AG04449 (cell line): Measurements from ENCODE around the gene MVP.
A peak's percentile ranks its signal among the peaks of the same experiment; 100 is the strongest.

ENCODE experiments used
- CTCF ChIA-PET: fragments of 350-600 bp; formaldehyde crosslinking; extraction: SDS; loops from one replicate; lab custom pipeline; 2021; ENCODE audit warnings: antibody characterized with exemption; lab: Yijun Ruan, JAX
- POLR2A ChIA-PET: fragments of 400-600, 350-600 bp; formaldehyde crosslinking; extraction: SDS; loops from one replicate; lab custom pipeline; 2020; ENCODE audit warnings: antibody characterized with exemption, inconsistent platforms; lab: Yijun Ruan, JAX
- DNase-seq: peaks from one replicate; pipeline ENCODE4 v3.0.0-alpha.2; 2010; ENCODE audit warnings: low read depth, low spot score
- H3K4me3 ChIP-seq: 2 replicates; pipeline ENCODE4 v1.5.1; 2011; ENCODE audit warnings: low read depth, mild to moderate bottlenecking, control low read depth, low read length
- CTCF ChIP-seq: IDR thresholded peaks from one replicate; pipeline ENCODE4 v1.5.1; 2011; ENCODE audit warnings: mild to moderate bottlenecking, moderate library complexity, low read length, control low read depth, inconsistent platforms; ENCODE audit not compliant: insufficient read depth; ENCODE audit errors: missing control alignments

Gene MVP

GRCh38 chr16:29805232-29806098, 14.8 kb upstream of the MVP start:
- ChIA-PET CTCF (interaction anchor here (1.6 to 4.0 kb wide), 2 partner anchors 14 to 20 kb away, joined by 4 to 27 read pairs; partner anchors contain the start of gene KIF22), POLR2A (interaction anchor here (1.0 to 3.1 kb wide), 2 partner anchors 11 to 15 kb away, joined by 6 to 25 read pairs; partner anchors contain the start of genes KIF22 and PAGR1)
- DNase-seq: peak; percentile 83
- peak overlapping the region; percentile 86 for H3K4me3 ChIP-seq
- TF ChIP-seq CTCF: no peak

GRCh38 chr16:29806099-29806579, 14.1 kb upstream of the MVP start, which contains the start of gene MAZ:
Gene MAZ (plus strand): TSS chr16:29806529. CDS start chr16:29806702, 173 bp downstream.
- TF ChIP-seq CTCF: no peak
- peak; percentile 52 for DNase-seq
- POLR2A ChIA-PET: interaction anchor here (3.0 to 3.1 kb wide), 2 partner anchors 10 to 14 kb away, joined by 19 to 25 read pairs; partner anchors contain the start of genes MVP and PAGR1
- peak within 1 kb of the TSS; percentile 86 for H3K4me3 ChIP-seq
- CTCF ChIA-PET: interaction anchor here (2.8 to 3.0 kb wide), 2 partner anchors 11 to 43 kb away, joined by 25 to 34 read pairs; partner anchors contain the start of gene PAGR1

- no peak for DNase-seq
- ChIA-PET POLR2A (interaction anchor here (1.9 to 3.1 kb wide), 4 partner anchors 9 to 41 kb away, joined by 5 to 25 read pairs (median 15); partner anchors contain the start of genes MVP and PAGR1), CTCF (interaction anchor here (0.6 to 3.0 kb wide), 14 partner anchors 10 to 234 kb away, joined by 3 to 34 read pairs (median 5); partner anchors contain the start of genes KIF22, MVP, PAGR1 and TAOK2)
- no peak for TF ChIP-seq CTCF
- H3K4me3 ChIP-seq: peak overlapping the region; percentile 72
Measured at GRCh38 chr16:29806641-29807425, 13.4 kb upstream of the MVP start.

GRCh38 chr16:29807426-29808218, 12.6 kb upstream of the MVP start:
- TF ChIP-seq CTCF: peak; percentile 78
- CTCF ChIA-PET: interaction anchor here (0.6 to 3.0 kb wide), 18 partner anchors 10 to 234 kb away, joined by 3 to 34 read pairs (median 4); partner anchors contain the start of genes KIF22, MVP, PAGR1 and TAOK2
- DNase-seq: peak; percentile 61
- H3K4me3 ChIP-seq: peak overlapping the region; percentile 72
- POLR2A ChIA-PET: interaction anchor here (1.9 to 3.1 kb wide), 4 partner anchors 9 to 41 kb away, joined by 5 to 25 read pairs (median 15); partner anchors contain the start of genes MVP and PAGR1

GRCh38 chr16:29808219-29808900, 11.9 kb upstream of the MVP start:
- POLR2A ChIA-PET: interaction anchor here (1.2 to 3.1 kb wide), 5 partner anchors 8 to 197 kb away, joined by 3 to 25 read pairs (median 11); partner anchors contain the start of genes MVP and PAGR1
- DNase-seq: no peak
- CTCF ChIA-PET: interaction anchor here (0.9 to 3.0 kb wide), 16 partner anchors 9 to 223 kb away, joined by 3 to 34 read pairs (median 4); partner anchors contain the start of genes KIF22, MVP, PAGR1 and TLCD3B
- peak overlapping the region; percentile 72 for H3K4me3 ChIP-seq
- TF ChIP-seq CTCF: no peak
